IPS-20b (cell line): ENCODE data around the gene RPL23.
A peak's percentile ranks its signal among the peaks of the same experiment; 100 is the strongest.

Experiments used
- H3K27ac ChIP-seq: one replicate; pipeline ENCODE4 v1.5.1; 2013; ENCODE audit warnings: low read length
- H3K27me3 ChIP-seq: 2 replicates; pipeline ENCODE4 v1.6.1; 2013; ENCODE audit warnings: mild to moderate bottlenecking, low read length, inconsistent platforms; ENCODE audit not compliant: insufficient read depth
- H3K36me3 ChIP-seq: 2 replicates; pipeline ENCODE4 v1.6.1; 2013; ENCODE audit warnings: low read depth, mild to moderate bottlenecking, inconsistent platforms, low read length, moderate library complexity; ENCODE audit not compliant: insufficient read depth
- H3K4me1 ChIP-seq: 2 replicates; pipeline ENCODE4 v1.6.1; 2013; ENCODE audit warnings: mild to moderate bottlenecking, control low read depth, inconsistent platforms, low read length, moderate library complexity; ENCODE audit not compliant: insufficient read depth
- H3K4me3 ChIP-seq: 2 replicates; pipeline ENCODE4 v1.5.1; 2013; ENCODE audit warnings: mild to moderate bottlenecking, low read length, inconsistent platforms
- H3K9ac ChIP-seq: 2 replicates; pipeline ENCODE4 v1.6.1; 2013; ENCODE audit warnings: low read depth, mild to moderate bottlenecking, inconsistent platforms, low read length, moderate library complexity
- H3K9me3 ChIP-seq: 2 replicates; pipeline ENCODE4 v1.6.1; 2013; ENCODE audit warnings: mild to moderate bottlenecking, low read depth, low read length, inconsistent platforms; ENCODE audit not compliant: insufficient read depth

RPL23 gene

DNA sequence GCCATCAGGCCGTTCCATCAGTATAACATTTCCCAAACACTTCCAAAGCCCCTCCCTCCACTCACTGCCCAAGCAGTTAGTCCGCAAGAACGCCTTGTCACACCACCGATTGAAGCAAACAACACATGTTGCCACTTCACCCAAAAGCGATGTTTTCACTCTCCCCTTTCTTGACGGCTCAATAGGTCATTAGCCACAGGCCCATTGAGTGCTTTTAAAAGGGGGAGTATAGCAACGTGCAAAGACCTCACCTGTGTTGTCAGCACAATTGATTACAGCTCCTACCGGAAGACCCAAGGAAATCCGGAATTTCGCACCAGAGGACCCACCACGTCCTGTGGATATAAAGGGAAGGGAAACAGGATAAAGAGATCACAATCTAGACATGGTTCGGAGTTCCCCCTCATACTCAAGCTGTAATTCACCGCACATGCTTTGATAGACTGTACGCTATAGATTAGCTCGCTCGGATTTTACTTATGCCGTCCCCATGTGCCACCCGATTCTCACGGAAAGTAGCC, 690 bp downstream of the RPL23 start:
- Histone ChIP-seq H3K9ac (peak overlapping the region; percentile 99), H3K27me3 (no peaks in the 10 kb centered on the region), H3K36me3 (peaks cover 54% of the 10 kb centered on the region), H3K27ac (peak overlapping the region; percentile 100), H3K9me3 (no peaks in the 10 kb centered on the region), H3K4me3 (peak overlapping the region; percentile 97), H3K4me1 (peaks cover 10% of the 10 kb centered on the region; the same call in 1 of the 2 replicates)

- Histone ChIP-seq H3K27ac (no peak overlapping the region), H3K36me3 (peaks cover 65% of the 10 kb centered on the region), H3K4me3 (peak overlapping the region; percentile 97), H3K9ac (peak overlapping the region; percentile 99; the same call in 1 of the 2 replicates), H3K9me3 (no peaks in the 10 kb centered on the region), H3K4me1 (peaks cover 10% of the 10 kb centered on the region; the same call in 1 of the 2 replicates), H3K27me3 (no peaks in the 10 kb centered on the region)
Measured at GRCh38 chr17:38851434-38851833, 2.1 kb downstream of the RPL23 start.

- Histone ChIP-seq H3K36me3 (peaks cover 67% of the 10 kb centered on the region), H3K4me1 (peaks cover 10% of the 10 kb centered on the region; the same call in 1 of the 2 replicates), H3K27me3 (no peaks in the 10 kb centered on the region), H3K4me3 (peak overlapping the region; percentile 97), H3K9ac (peak overlapping the region; percentile 99), H3K27ac (no peak overlapping the region), H3K9me3 (no peaks in the 10 kb centered on the region)
Measured at GRCh38 chr17:38850374-38850773, 3.1 kb downstream of the RPL23 start.

DNA sequence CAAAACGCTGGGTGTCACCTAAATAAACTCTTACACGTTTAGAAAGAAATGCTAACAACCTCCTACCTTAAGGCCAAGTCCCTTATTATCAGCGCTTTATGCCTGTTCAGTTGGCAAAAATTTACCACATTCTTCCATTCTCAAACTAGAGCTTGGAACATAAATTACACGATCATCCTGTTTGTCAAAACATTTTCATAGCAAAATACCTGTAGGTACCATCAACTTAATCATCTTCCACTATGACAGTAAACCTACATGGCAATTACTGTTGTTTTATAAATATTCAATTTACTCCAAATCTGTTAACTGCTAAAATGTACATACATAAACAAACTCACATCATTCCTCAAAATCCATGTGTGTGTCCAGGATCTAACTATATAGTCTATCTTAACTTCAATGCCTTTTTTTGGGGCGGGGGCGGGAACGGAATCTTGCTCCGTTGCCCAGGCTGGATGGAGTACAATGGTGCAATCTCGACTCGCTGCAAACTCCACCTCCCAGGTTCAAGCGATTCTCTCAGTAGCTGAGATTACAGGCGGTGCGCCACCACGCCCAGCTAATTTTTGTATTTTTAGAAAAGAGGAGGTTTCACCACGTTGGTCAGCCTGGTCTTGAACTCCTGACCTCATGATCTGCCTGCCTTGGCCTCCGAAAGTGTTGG, 4.4 kb downstream of the RPL23 start:
- H3K4me3 ChIP-seq, result no peak overlapping the region
- no peaks in the 10 kb centered on the region for H3K27me3 ChIP-seq
- peaks cover 67% of the 10 kb centered on the region for H3K36me3 ChIP-seq
- no peaks in the 10 kb centered on the region for H3K9me3 ChIP-seq
- no peak overlapping the region for H3K9ac ChIP-seq
- peaks cover 10% of the 10 kb centered on the region; the same call in 1 of the 2 replicates for H3K4me1 ChIP-seq
- H3K27ac ChIP-seq, result no peak overlapping the region

- no peaks in the 10 kb centered on the region for H3K27me3 ChIP-seq
- peaks cover 10% of the 10 kb centered on the region; the same call in 1 of the 2 replicates for H3K4me1 ChIP-seq
- H3K27ac ChIP-seq, result no peak overlapping the region
- H3K4me3 ChIP-seq, result no peak overlapping the region
- H3K9ac ChIP-seq, result no peak overlapping the region
- H3K36me3 ChIP-seq, result peaks cover 67% of the 10 kb centered on the region
- no peaks in the 10 kb centered on the region for H3K9me3 ChIP-seq
Measured at GRCh38 chr17:38848557-38848891, 5.0 kb downstream of the RPL23 start.

DNA sequence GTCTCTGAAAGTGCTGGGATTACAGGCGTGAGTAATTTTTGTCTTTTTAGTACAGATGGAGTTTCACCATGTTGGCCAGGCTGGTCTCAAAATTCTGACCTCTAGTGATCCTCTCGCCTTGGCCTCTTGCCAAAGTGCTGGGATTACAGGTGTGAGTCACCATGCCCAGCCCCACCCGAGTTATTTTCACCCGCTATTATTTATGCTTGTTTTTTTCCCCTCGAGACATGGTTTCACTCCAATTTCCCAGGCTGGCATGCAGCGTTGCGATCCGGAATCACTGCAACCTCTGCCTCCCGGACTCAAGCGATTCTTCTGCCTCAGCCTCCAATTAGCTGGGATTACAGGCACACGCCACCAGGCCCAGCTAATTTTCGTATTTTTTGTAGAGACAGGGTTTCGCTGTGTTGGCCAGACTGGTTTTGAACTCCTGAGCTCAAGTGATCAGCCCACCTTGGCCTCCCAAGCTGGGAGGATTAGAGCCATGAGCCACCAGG, 9.2 kb downstream of the RPL23 start:
- H3K9me3 ChIP-seq, result no peaks in the 10 kb centered on the region
- peaks cover 28% of the 10 kb centered on the region for H3K36me3 ChIP-seq
- no peak overlapping the region for H3K27ac ChIP-seq
- H3K4me3 ChIP-seq, result no peak overlapping the region
- H3K4me1 ChIP-seq, result peaks cover 3% of the 10 kb centered on the region; the same call in 1 of the 2 replicates
- H3K27me3 ChIP-seq, result no peaks in the 10 kb centered on the region
- H3K9ac ChIP-seq, result no peak overlapping the region

DNA sequence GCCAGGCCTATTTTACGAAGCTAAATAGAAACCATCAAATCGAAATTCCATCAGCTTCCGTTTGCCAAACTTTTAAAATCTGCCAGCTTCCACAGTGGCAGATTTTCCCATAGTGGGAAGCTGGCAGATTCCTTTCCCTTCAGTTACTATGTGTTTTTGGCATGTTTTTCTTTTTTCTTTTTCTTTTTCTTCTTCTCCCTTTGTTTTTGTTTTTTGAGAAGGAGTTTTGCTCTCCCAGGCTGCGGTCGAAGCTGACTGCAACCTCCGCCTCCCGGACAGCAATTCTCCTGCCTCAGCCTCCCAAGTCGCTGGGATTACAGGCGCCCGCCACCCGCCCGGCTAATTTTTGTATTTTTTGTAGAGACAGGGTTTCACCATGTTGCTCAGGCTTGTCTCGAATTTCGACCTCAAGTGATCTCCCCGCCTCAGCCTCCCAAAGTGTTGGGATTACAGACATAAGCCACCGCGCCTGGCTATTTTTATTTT, 27.7 kb downstream of the RPL23 start:
- Histone ChIP-seq H3K27ac (peak overlapping the region; percentile 96), H3K9me3 (no peaks in the 10 kb centered on the region), H3K36me3 (peaks cover 1% of the 10 kb centered on the region; the same call in 1 of the 2 replicates), H3K4me1 (0 out of 2 replicates have a peak, but pooled peaks cover 2% of the 10 kb centered on the region), H3K9ac (peak overlapping the region; percentile 91), H3K27me3 (no peaks in the 10 kb centered on the region; the same call in 1 of the 2 replicates), H3K4me3 (peak overlapping the region; percentile 89)

DNA sequence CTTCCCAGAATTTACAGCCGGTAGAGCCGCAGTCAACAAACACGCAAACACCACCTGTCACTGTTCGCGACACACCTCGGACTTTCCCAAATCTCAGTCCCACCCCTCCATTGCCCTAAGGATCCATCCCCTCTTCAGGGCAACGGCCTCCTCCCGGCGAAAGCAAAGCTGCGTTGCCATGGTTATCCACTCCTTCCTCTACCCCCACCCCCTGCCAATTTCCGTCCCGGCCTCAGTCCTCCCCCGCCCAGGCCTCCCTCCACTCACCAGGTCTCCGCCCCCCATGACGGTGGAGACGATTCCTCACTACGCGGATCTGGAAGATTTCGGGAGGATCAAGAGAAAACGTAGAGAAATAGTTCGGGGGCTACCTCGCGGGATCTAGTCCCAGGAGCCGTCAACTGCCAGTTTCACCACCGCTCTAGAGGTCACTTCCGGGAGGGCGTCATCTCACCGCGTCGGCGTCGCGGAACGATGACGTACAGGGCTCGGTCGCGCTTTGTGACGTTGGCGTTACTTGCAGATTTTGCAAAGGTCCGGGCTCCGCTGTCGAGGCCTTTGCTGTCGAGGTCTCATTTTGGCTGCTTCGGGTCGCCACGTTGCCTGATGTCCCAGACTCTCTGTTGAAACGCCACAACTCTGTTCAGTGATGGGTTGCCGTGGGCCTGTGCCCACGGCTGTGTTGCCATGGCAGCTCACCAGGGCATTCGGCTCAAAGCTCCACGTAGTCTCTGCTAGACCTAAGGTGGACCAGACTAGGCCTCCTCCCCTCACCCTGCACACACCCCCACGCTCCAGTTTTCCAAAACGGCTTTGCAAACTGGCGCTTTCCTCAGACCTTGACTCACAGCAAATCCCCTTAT, 28.4 kb downstream of the RPL23 start, which contains the start of gene CWC25:
TSS of gene CWC25 (minus strand) at position 423 of the 863 bp plus-strand sequence. CDS start at position 285, 138 bp downstream.
- peak within 1 kb of the TSS; percentile 96 for H3K27ac ChIP-seq
- H3K4me1 ChIP-seq, result 0 out of 2 replicates have a peak, but pooled peaks cover 2% of the 10 kb centered on the region
- peak within 1 kb of the TSS; percentile 89 for H3K4me3 ChIP-seq
- peak within 1 kb of the TSS; percentile 91 for H3K9ac ChIP-seq
- no peaks in the 10 kb centered on the region for H3K9me3 ChIP-seq
- H3K27me3 ChIP-seq, result no peaks in the 10 kb centered on the region
- H3K36me3 ChIP-seq, result peaks cover 8% of the 10 kb centered on the region

GRCh38 chr17:38815576-38816193, 37.8 kb downstream of the RPL23 start:
- Histone ChIP-seq H3K4me3 (no peak overlapping the region), H3K4me1 (no peaks in the 10 kb centered on the region), H3K9ac (no peak overlapping the region), H3K27ac (no peak overlapping the region), H3K36me3 (peaks cover 59% of the 10 kb centered on the region), H3K27me3 (no peaks in the 10 kb centered on the region), H3K9me3 (no peaks in the 10 kb centered on the region)

DNA sequence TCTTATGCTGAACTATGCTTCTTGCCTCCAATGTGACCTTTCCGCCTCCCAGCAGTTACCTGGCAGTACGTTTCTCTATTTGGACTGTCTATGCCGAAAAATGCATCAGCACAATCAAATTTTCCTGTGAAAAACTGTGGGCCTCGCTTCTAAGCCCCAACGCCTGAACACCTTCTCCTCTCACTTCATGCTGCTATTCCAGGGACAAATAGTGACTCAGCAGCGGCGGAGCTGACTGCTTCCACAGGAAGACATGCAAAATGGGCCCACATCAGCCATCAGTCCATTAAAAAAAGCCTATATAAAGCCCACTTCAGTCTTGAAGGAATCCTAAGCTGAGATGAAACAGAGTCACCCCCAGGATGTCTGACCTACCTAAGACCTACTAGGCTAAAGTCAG, 43.7 kb downstream of the RPL23 start:
- Histone ChIP-seq H3K9ac (no peak overlapping the region), H3K9me3 (no peaks in the 10 kb centered on the region), H3K27ac (no peak overlapping the region), H3K4me3 (no peak overlapping the region), H3K36me3 (peaks cover 76% of the 10 kb centered on the region), H3K27me3 (no peaks in the 10 kb centered on the region), H3K4me1 (no peaks in the 10 kb centered on the region)

- Histone ChIP-seq H3K4me1 (peaks cover 16% of the 10 kb centered on the region), H3K9me3 (no peaks in the 10 kb centered on the region), H3K27ac (no peak overlapping the region), H3K9ac (peak overlapping the region; percentile 92; the same call in 1 of the 2 replicates), H3K4me3 (peak overlapping the region; percentile 79), H3K27me3 (no peaks in the 10 kb centered on the region), H3K36me3 (peaks cover 52% of the 10 kb centered on the region)
Measured at GRCh38 chr17:38800237-38800760, 53.2 kb downstream of the RPL23 start.
